DOHH2 (cell line): ENCODE data around the gene KRTAP12-1.

Experiments
- H3F3A ChIP-seq: fragments of 200-600 bp; sonication (generic), shearing (Covaris generic); 2 replicates; pipeline ENCODE4 v1.6.0; 2016; ENCODE audit warnings: antibody characterized with exemption, mild to moderate bottlenecking; ENCODE audit not compliant: control insufficient read depth, insufficient read depth
- H3K27ac ChIP-seq: fragments of 200-600 bp; sonication (generic); 2 replicates; pipeline ENCODE4 v1.5.1; 2014; ENCODE audit warnings: low read depth, mild to moderate bottlenecking, low read length, moderate library complexity
- H3K27me3 ChIP-seq: fragments of 200-600 bp; sonication (generic); 2 replicates; pipeline ENCODE4 v1.6.1; 2014; ENCODE audit warnings: mild to moderate bottlenecking, low read length, mixed read lengths; ENCODE audit not compliant: control insufficient read depth
- H3K36me3 ChIP-seq: fragments of 200-600 bp; sonication (generic); 2 replicates; pipeline ENCODE4 v1.6.1; 2014; ENCODE audit warnings: mild to moderate bottlenecking, low read length, moderate library complexity, mixed read lengths; ENCODE audit not compliant: control insufficient read depth
- H3K4me1 ChIP-seq: fragments of 200-600 bp; sonication (generic); 2 replicates; pipeline ENCODE4 v1.6.1; 2014; ENCODE audit warnings: mild to moderate bottlenecking, low read length, mixed read lengths; ENCODE audit not compliant: control insufficient read depth
- H3K4me2 ChIP-seq: fragments of 200-600 bp; sonication (generic); 2 replicates; pipeline ENCODE4 v1.6.0; 2014; ENCODE audit warnings: mild to moderate bottlenecking, low read length, moderate library complexity
- H3K4me3 ChIP-seq: fragments of 200-600 bp; sonication (generic); 2 replicates; pipeline ENCODE4 v1.5.1; 2014; ENCODE audit warnings: mild to moderate bottlenecking, low read length, mixed read lengths
- H3K79me2 ChIP-seq: fragments of 200-600 bp; sonication (generic); 2 replicates; pipeline ENCODE4 v1.6.1; 2014; ENCODE audit warnings: mild to moderate bottlenecking, low read length, mixed read lengths; ENCODE audit not compliant: control insufficient read depth
- H3K9me2 ChIP-seq: fragments of 200-600 bp; sonication (generic); replicated peaks from 2 replicates; pipeline ENCODE4 v1.6.1; 2014; ENCODE audit warnings: mild to moderate bottlenecking, low read length, mixed read lengths; ENCODE audit not compliant: control insufficient read depth
- H3K9me3 ChIP-seq: fragments of 200-600 bp; sonication (generic); 2 replicates; pipeline ENCODE4 v1.6.1; 2014; ENCODE audit warnings: antibody characterized with exemption, low read length, mixed read lengths; ENCODE audit not compliant: control insufficient read depth, insufficient read depth
- H4K20me1 ChIP-seq: fragments of 200-600 bp; sonication (generic); 2 replicates; pipeline ENCODE4 v1.6.0; 2014; ENCODE audit warnings: low read depth, mild to moderate bottlenecking, antibody characterized with exemption, low read length, moderate library complexity; ENCODE audit not compliant: control insufficient read depth, insufficient read depth
- EZH2phosphoT487 ChIP-seq: fragments of 200-600 bp; sonication (generic); IDR thresholded peaks from 2 replicates; pipeline ENCODE4 v1.6.1; 2017; ENCODE audit warnings: borderline replicate concordance, mild to moderate bottlenecking, antibody characterized with exemption, low read length, moderate library complexity, mixed read lengths
- TF ChIP-seq, protein P1 (sequence below): fragments of 200-600 bp; sonication (generic); IDR thresholded peaks from one replicate; pipeline ENCODE4 v1.5.1; 2014; ENCODE audit warnings: antibody characterized with exemption, mild to moderate bottlenecking, low read depth, low read length; ENCODE audit not compliant: poor library complexity, severe bottlenecking

Gene KRTAP12-1

GRCh38 chr21:44729336-44730027 lies 47.5 kb upstream of the KRTAP12-1 start:
- Histone ChIP-seq H3K9me2 (no peaks in the 10 kb centered on the region), H3K9me3 (no peaks in the 10 kb centered on the region), H3K4me3 (no peak overlapping the region), H3K79me2 (no peaks in the 10 kb centered on the region), H3F3A (no peaks in the 10 kb centered on the region), H4K20me1 (no peaks in the 10 kb centered on the region), H3K36me3 (no peaks in the 10 kb centered on the region), H3K4me1 (no peaks in the 10 kb centered on the region), H3K27me3 (no peaks in the 10 kb centered on the region), H3K4me2 (no peak overlapping the region), H3K27ac (no peak overlapping the region)
- TF ChIP-seq EZH2phosphoT487 = no peak
- TF ChIP-seq, protein P1, sequence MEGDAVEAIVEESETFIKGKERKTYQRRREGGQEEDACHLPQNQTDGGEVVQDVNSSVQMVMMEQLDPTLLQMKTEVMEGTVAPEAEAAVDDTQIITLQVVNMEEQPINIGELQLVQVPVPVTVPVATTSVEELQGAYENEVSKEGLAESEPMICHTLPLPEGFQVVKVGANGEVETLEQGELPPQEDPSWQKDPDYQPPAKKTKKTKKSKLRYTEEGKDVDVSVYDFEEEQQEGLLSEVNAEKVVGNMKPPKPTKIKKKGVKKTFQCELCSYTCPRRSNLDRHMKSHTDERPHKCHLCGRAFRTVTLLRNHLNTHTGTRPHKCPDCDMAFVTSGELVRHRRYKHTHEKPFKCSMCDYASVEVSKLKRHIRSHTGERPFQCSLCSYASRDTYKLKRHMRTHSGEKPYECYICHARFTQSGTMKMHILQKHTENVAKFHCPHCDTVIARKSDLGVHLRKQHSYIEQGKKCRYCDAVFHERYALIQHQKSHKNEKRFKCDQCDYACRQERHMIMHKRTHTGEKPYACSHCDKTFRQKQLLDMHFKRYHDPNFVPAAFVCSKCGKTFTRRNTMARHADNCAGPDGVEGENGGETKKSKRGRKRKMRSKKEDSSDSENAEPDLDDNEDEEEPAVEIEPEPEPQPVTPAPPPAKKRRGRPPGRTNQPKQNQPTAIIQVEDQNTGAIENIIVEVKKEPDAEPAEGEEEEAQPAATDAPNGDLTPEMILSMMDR = no peak

GRCh38 chr21:44728716-44729115 lies 46.8 kb upstream of the KRTAP12-1 start:
- H3K9me3 ChIP-seq = no peaks in the 10 kb centered on the region
- H3K4me2 ChIP-seq = no peak overlapping the region
- no peaks in the 10 kb centered on the region for H3F3A ChIP-seq
- no peaks in the 10 kb centered on the region for H3K27me3 ChIP-seq
- H3K79me2 ChIP-seq = no peaks in the 10 kb centered on the region
- H3K4me1 ChIP-seq = no peaks in the 10 kb centered on the region
- no peaks in the 10 kb centered on the region for H3K9me2 ChIP-seq
- H3K27ac ChIP-seq = no peak overlapping the region
- no peaks in the 10 kb centered on the region for H4K20me1 ChIP-seq
- no peaks in the 10 kb centered on the region for H3K36me3 ChIP-seq
- no peak overlapping the region for H3K4me3 ChIP-seq
- TF ChIP-seq, protein P1 = no peak
- no peak for TF ChIP-seq EZH2phosphoT487

DNA sequence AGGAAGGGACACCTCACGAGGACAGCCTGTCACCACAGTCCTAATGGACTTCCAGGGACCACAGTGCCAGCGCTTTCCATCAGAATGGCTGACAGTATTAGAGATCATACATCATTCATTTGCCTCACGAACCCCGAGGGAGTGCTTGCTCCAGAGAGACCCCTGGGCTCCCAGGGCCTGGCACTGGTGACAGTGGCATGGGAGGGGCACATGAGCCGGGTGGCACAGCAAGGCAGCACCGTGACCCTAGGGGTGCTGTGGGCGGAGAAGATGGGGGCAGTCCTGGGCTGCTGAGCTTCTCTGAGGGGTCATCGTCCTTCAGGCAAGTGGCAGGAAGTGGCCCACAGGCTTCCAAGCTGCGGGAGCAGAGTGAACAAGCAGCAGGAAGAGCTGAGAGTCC lies 45.8 kb upstream of the KRTAP12-1 start:
- Histone ChIP-seq H3K4me3 (no peak overlapping the region), H3K79me2 (no peaks in the 10 kb centered on the region), H3K36me3 (no peaks in the 10 kb centered on the region), H3K27me3 (no peaks in the 10 kb centered on the region), H3K9me3 (no peaks in the 10 kb centered on the region), H4K20me1 (no peaks in the 10 kb centered on the region), H3K4me1 (no peaks in the 10 kb centered on the region), H3F3A (no peaks in the 10 kb centered on the region), H3K4me2 (no peak overlapping the region), H3K9me2 (no peaks in the 10 kb centered on the region), H3K27ac (no peak overlapping the region)
- TF ChIP-seq, protein P1 = no peak
- TF ChIP-seq EZH2phosphoT487 = no peak
